ENCODE results near the gene SHH. TPM values are rescaled to one million over a fixed set of nuclear protein-coding genes. Genes with fewer than 3 reads are reported as not detected.
"Not testable (repeated sequence)": the region's sequence is repeated elsewhere in the genome, so short reads cannot be mapped to it uniquely, and the experiment has no call there.

The SHH gene
- total RNA-seq, 1 donor from 2014 or later: 0.25 TPM

GRCh38 chr7:155818154-155818819 is 6.0 kb upstream of the SHH start:
- no peak for DNase-seq (ENCODE audit: extremely low spot score in 2 of 2)
- intact Hi-C loops (cut with DNase I): no loop called here
- Histone ChIP-seq H3K36me3 (no peaks in the 10 kb centered on the region), H3K4me3 (no peak overlapping the region), H3K9me3 (no peaks in the 10 kb centered on the region), H3K27ac (no peak overlapping the region), H3K4me1 (no peaks in the 10 kb centered on the region), H3K27me3 (no peaks in the 10 kb centered on the region)
- no peak for TF ChIP-seq POLR2AphosphoS5 (IDR thresholded peaks at IDR 0.05; ENCODE audit: insufficient read depth in 1 of 2, low read depth in 1 of 2)
- no peak for TF ChIP-seq POLR2A (IDR thresholded peaks at IDR 0.05)
- no peak for TF ChIP-seq CTCF (IDR thresholded peaks at IDR 0.05)

- H3K36me3 ChIP-seq; H3K4me3 ChIP-seq; H3K27ac ChIP-seq; DNase-seq (ENCODE audit: extremely low spot score in 2 of 2); H3K27me3 ChIP-seq; H3K9me3 ChIP-seq; intact Hi-C loops (cut with DNase I); H3K4me1 ChIP-seq: not testable (repeated sequence)
Measured at GRCh38 chr7:155817515-155817914, 5.3 kb upstream of the SHH start.

GRCh38 chr7:155816996-155817395 is 4.7 kb upstream of the SHH start:
- no peak overlapping the region for H3K27ac ChIP-seq
- H3K27me3 ChIP-seq: no peaks in the 10 kb centered on the region
- peaks cover 5% of the 10 kb centered on the region for H3K4me1 ChIP-seq
- H3K4me3 ChIP-seq: no peak overlapping the region
- no peak for DNase-seq (ENCODE audit: extremely low spot score in 2 of 2)
- no peaks in the 10 kb centered on the region for H3K36me3 ChIP-seq
- TF ChIP-seq CTCF (IDR thresholded peaks at IDR 0.05) (no peak), POLR2A (IDR thresholded peaks at IDR 0.05) (no peak), POLR2AphosphoS5 (IDR thresholded peaks at IDR 0.05; ENCODE audit: insufficient read depth in 1 of 2, low read depth in 1 of 2) (no peak)
- H3K9me3 ChIP-seq: no peaks in the 10 kb centered on the region
- intact Hi-C loops (cut with DNase I): no loop called here

GRCh38 chr7:155816192-155816508 is 3.9 kb upstream of the SHH start:
- no peaks in the 10 kb centered on the region for H3K36me3 ChIP-seq
- peaks cover 10% of the 10 kb centered on the region for H3K4me1 ChIP-seq
- H3K4me3 ChIP-seq: no peak overlapping the region
- H3K27me3 ChIP-seq: no peaks in the 10 kb centered on the region
- TF ChIP-seq POLR2A (IDR thresholded peaks at IDR 0.05) (no peak), POLR2AphosphoS5 (IDR thresholded peaks at IDR 0.05; ENCODE audit: insufficient read depth in 1 of 2, low read depth in 1 of 2) (no peak), CTCF (IDR thresholded peaks at IDR 0.05) (no peak)
- DNase-seq (ENCODE audit: extremely low spot score in 2 of 2): no peak
- no peak overlapping the region for H3K27ac ChIP-seq
- no peaks in the 10 kb centered on the region for H3K9me3 ChIP-seq
- intact Hi-C loops (cut with DNase I): no loop called here

GRCh38 chr7:155815332-155816191 is 3.3 kb upstream of the SHH start:
- Histone ChIP-seq H3K27ac (no peak overlapping the region), H3K4me1 (peaks cover 10% of the 10 kb centered on the region), H3K9me3 (no peaks in the 10 kb centered on the region), H3K27me3 (no peaks in the 10 kb centered on the region), H3K36me3 (no peaks in the 10 kb centered on the region), H3K4me3 (no peak overlapping the region)
- TF ChIP-seq POLR2AphosphoS5 (IDR thresholded peaks at IDR 0.05; ENCODE audit: insufficient read depth in 1 of 2, low read depth in 1 of 2) (no peak), CTCF (IDR thresholded peaks at IDR 0.05) (no peak), POLR2A (IDR thresholded peaks at IDR 0.05) (no peak)
- intact Hi-C loops (cut with DNase I): no loop called here
- no peak for DNase-seq (ENCODE audit: extremely low spot score in 2 of 2)

Measured in vagina (tissue), 2 donors.